Lung (tissue), 12 donors: ENCODE measurements around the gene NR6A1. TPM values are rescaled to one million over a fixed set of nuclear protein-coding genes. Genes with fewer than 3 reads are reported as not detected.

Source experiments
- ATAC-seq: fragments of 200-7000 bp; cut with Tn5 transposase; one replicate; pipeline ENCODE4 v1.9.1; 2020; ENCODE audit warnings: moderate number of reproducible peaks; ENCODE audit not compliant: insufficient read depth, low FRiP score
- DNase-seq, 3 donors: peaks; one replicate each; pipeline ENCODE4 v3.0.0-alpha.2; 2013 to 2017
- H3K27ac ChIP-seq, 2 donors: one replicate each; pipeline ENCODE4 v1.5.1; 2013; ENCODE audit warnings: mild to moderate bottlenecking in 2 of 2, moderate library complexity in 2 of 2, control low read depth in 1 of 2, inconsistent platforms in 1 of 2, low read depth in 1 of 2, low read length in 1 of 2
- H3K27me3 ChIP-seq, 3 donors: one replicate each; pipeline ENCODE4 v1.5.1; 2013; ENCODE audit warnings: low read length in 2 of 3; ENCODE audit not compliant: control insufficient read depth in 3 of 3, insufficient read depth in 3 of 3
- H3K36me3 ChIP-seq, 4 donors: one replicate each; pipeline ENCODE4 v1.5.1; 2013; ENCODE audit warnings: low read length in 4 of 4, mild to moderate bottlenecking in 1 of 4, moderate library complexity in 1 of 4; ENCODE audit not compliant: control insufficient read depth in 4 of 4, insufficient read depth in 4 of 4
- H3K4me1 ChIP-seq, 5 donors: one replicate each; pipeline ENCODE4 v1.5.1; 2013; ENCODE audit warnings: low read length in 5 of 5, mild to moderate bottlenecking in 2 of 5, moderate library complexity in 1 of 5; ENCODE audit not compliant: control insufficient read depth in 5 of 5, insufficient read depth in 5 of 5
- H3K4me3 ChIP-seq: one replicate; pipeline ENCODE4 v1.5.1; 2013; ENCODE audit warnings: mild to moderate bottlenecking, control low read depth, moderate library complexity
- H3K9ac ChIP-seq, 2 donors: one replicate each; pipeline ENCODE4 v1.5.1; 2013; ENCODE audit warnings: low read length in 2 of 2, control low read depth in 1 of 2; ENCODE audit not compliant: insufficient read depth in 1 of 2
- H3K9me3 ChIP-seq, 4 donors: one replicate each; pipeline ENCODE4 v1.5.1; 2013; ENCODE audit warnings: low read length in 3 of 4, mild to moderate bottlenecking in 1 of 4, moderate library complexity in 1 of 4; ENCODE audit not compliant: control insufficient read depth in 4 of 4, insufficient read depth in 3 of 4
- CTCF ChIP-seq: IDR thresholded peaks from 2 replicates; pipeline ENCODE4 v1.5.1; 2012; ENCODE audit warnings: mild to moderate bottlenecking; ENCODE audit errors: control extremely low read depth, extremely low read depth
- WGBS, 2 donors: extraction: QIAGEN DNeasy Blood & Tissue Kit; methylation state at CpG; one replicate each; pipeline ENCODE4 v1.1.7; 2013; 5-methylcytosine and 5-hydroxymethylcytosine counted together
- polyA plus RNA-seq, 2 donors: library from polyadenylated mRNA; stranded (reverse); fragments of 200-250 nt; gene quantifications; one replicate each; pipeline ENCODE4 v1.2.1, GENCODE V29; 2013
- total RNA-seq, 2 donors: library from RNA; depleted of rRNA in 1 of 2; stranded (reverse); fragments of >200 nt in 1 of 2; gene quantifications; one replicate each; pipeline ENCODE4 v1.2.1, GENCODE V29; 2014 to 2021
- donor health status: control.
- donor health status: control.
- donor health status: Bipolar disorder and iron deficiency.
- donor health status: healthy.
- donor health status: DM: yes; HTN: yes; CAD: no.

NR6A1 gene
- total and polyA plus RNA-seq, 4 donors: 0.94 to 4.0 (median 2.4) TPM

GRCh38 chr9:124500028-124500795 is 270.9 kb downstream of the NR6A1 start:
- peaks cover 7 to 44% (median 33%) of the 10 kb centered on the region in 3 donors for H3K27me3 ChIP-seq
- DNase-seq: no peak
- H3K9ac ChIP-seq: no peak overlapping the region

DNA sequence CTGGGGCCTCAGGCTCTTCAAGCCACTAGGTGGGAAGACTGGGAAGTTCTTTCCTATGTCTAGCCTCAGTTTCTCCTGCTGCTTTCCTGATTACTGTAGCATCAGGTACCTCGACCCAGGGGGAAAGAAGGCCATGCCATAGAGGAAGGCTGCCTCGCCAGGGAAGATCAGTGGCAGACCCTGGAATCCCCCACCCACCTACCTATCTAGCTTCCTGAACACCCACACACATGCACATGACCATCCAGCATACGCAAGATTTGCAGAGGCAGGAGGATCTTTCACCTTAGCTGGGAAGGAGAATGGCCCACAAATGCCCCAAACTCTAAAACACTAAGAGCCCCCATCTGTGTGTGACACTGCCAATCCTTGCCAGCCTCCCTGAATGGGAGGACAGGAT is 271.9 kb downstream of the NR6A1 start:
- no peak for ATAC-seq
- TF ChIP-seq CTCF: no peak
- Histone ChIP-seq H3K27me3 (peaks cover 6 to 41% (median 31%) of the 10 kb centered on the region in 3 donors), H3K4me3 (no peak overlapping the region), H3K36me3 (no peaks in the 10 kb centered on the region), H3K27ac (no peak overlapping the region), H3K9me3 (peaks cover 0 to 3% (median 0%) of the 10 kb centered on the region in 4 donors), H3K4me1 (peaks cover 0 to 8% (median 0%) of the 10 kb centered on the region in 5 donors), H3K9ac (no peak overlapping the region)
- DNase-seq: no peak
- 84 to 88% methylated on average over 3 of the region's 3 CpGs for WGBS, 2 donors

More at GRCh38 chr9:124500028-124500795, 270.9 kb downstream of the NR6A1 start:
- WGBS, 2 donors: 93 to 95% methylated on average over 34 to 40 of the region's 40 CpGs
- TF ChIP-seq CTCF: no peak
- H3K4me3 ChIP-seq: no peak overlapping the region
- no peak for ATAC-seq
- peaks cover 0 to 11% (median 0%) of the 10 kb centered on the region in 5 donors for H3K4me1 ChIP-seq
- H3K9me3 ChIP-seq: peaks cover 0 to 5% (median 0%) of the 10 kb centered on the region in 4 donors
- no peak overlapping the region for H3K27ac ChIP-seq
- H3K36me3 ChIP-seq: no peaks in the 10 kb centered on the region

GRCh38 chr9:124498499-124499146 is 272.5 kb downstream of the NR6A1 start:
- no peak for DNase-seq
- no peak overlapping the region for H3K27ac ChIP-seq
- no peak overlapping the region for H3K4me3 ChIP-seq
- H3K36me3 ChIP-seq: no peaks in the 10 kb centered on the region
- H3K9me3 ChIP-seq: peaks cover 0 to 3% (median 0%) of the 10 kb centered on the region in 4 donors
- no peak for ATAC-seq
- WGBS, 2 donors: 76 to 82% methylated on average over 15 of the region's 15 CpGs
- H3K9ac ChIP-seq: no peak overlapping the region
- TF ChIP-seq CTCF: no peak
- H3K27me3 ChIP-seq: peaks cover 6 to 36% (median 25%) of the 10 kb centered on the region in 3 donors
- H3K4me1 ChIP-seq: peaks cover 0 to 6% (median 0%) of the 10 kb centered on the region in 5 donors
